ENCODE measurements around the gene SORT1. TPM values are rescaled to one million over a fixed set of nuclear protein-coding genes. Genes with fewer than 3 reads are reported as not detected.

The SORT1 gene
- total and polyA plus RNA-seq, 2 of the 8 experiments (the other 6 are each of a cell fraction or from before 2014, with no cell fraction given) = 18.7 to 69.6 TPM

GRCh38 chr1:109269981-109270622 lies 127.6 kb downstream of the SORT1 start (continued):
- no peak for TF ChIP-seq YY1 (IDR thresholded peaks at IDR 0.05; ENCODE audit: low read depth, low read length)
- no peak for TF ChIP-seq CTBP2 (IDR thresholded peaks at IDR 0.05; ENCODE audit: borderline replicate concordance, insufficient read depth, insufficient read length, low read length)
